LNCaP clone FGC (cell line): ENCODE results near the gene LILRB5.

ENCODE experiments used
- DNase-seq: peaks from one replicate; pipeline ENCODE4 v3.0.0-alpha.2; 2011; ENCODE audit warnings: low read depth
- H3K4me3 ChIP-seq: 2 replicates; pipeline ENCODE4 v1.5.1; 2011; ENCODE audit warnings: mild to moderate bottlenecking, low read depth, low read length, control low read depth
- CTCF ChIP-seq: IDR thresholded peaks from 2 replicates; pipeline ENCODE4 v1.5.1; 2012; ENCODE audit warnings: mild to moderate bottlenecking; ENCODE audit not compliant: control insufficient read depth, insufficient read depth; ENCODE audit errors: extremely low read depth

The LILRB5 gene

GRCh38 chr19:54201980-54202379, 55.1 kb downstream of the LILRB5 start:
- DNase-seq: no peak
- no peak for TF ChIP-seq CTCF

GRCh38 chr19:54201172-54201701, 55.8 kb downstream of the LILRB5 start:
- peak overlapping the region; percentile 72 for H3K4me3 ChIP-seq
- no peak for DNase-seq
- no peak for TF ChIP-seq CTCF

More at GRCh38 chr19:54201980-54202379, 55.1 kb downstream of the LILRB5 start:
- H3K4me3 ChIP-seq: peak overlapping the region; percentile 72
